NK-92 treated with Interleukin-12 subunit alpha and Interleukin-12 subunit beta, amount 100 ng/mL, for 24 hours (cell line): ENCODE results near the gene CLCNKA.

Experiments
- DNase-seq: peaks from one replicate; lab custom pipeline; 2025; lab: John Stamatoyannopoulos, UW

Gene CLCNKA

DNA sequence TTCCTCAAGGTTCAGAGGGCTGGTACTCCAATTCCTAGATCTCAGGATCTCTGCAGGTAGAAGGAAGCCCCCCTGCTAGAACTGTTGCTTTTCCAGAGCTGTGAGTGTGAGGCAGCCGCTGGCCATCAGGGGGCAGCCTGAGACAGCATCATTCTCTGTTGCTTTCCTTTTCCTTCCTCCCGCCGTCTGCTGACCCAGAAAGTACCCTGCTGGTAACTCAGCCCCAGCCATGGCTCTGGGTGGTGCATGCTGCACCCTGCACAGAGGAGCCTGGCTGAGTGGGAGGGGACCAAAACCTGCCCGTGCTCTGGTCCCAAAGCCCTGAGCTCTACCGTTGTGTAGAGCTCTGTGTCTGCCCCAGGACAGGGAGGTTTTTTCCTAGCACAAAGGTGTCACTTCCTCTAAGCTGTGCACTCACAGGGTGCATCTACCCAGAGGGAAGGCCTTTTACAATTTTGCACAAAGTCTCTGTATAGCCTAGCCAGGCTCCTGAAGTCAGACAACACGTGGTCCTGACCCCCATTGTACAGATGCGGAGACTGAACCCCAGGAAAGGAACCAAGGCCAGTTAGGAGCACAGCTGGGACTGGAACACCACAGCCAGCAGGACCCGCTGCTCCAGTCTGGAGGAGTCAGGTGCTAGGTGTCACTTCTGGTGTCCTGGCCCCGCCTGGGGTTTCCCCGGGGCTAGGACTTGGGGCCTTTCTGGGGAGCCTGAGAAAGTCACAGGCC lies 57.3 kb downstream of the CLCNKA start:
- DNase-seq = peak; percentile 72

DNA sequence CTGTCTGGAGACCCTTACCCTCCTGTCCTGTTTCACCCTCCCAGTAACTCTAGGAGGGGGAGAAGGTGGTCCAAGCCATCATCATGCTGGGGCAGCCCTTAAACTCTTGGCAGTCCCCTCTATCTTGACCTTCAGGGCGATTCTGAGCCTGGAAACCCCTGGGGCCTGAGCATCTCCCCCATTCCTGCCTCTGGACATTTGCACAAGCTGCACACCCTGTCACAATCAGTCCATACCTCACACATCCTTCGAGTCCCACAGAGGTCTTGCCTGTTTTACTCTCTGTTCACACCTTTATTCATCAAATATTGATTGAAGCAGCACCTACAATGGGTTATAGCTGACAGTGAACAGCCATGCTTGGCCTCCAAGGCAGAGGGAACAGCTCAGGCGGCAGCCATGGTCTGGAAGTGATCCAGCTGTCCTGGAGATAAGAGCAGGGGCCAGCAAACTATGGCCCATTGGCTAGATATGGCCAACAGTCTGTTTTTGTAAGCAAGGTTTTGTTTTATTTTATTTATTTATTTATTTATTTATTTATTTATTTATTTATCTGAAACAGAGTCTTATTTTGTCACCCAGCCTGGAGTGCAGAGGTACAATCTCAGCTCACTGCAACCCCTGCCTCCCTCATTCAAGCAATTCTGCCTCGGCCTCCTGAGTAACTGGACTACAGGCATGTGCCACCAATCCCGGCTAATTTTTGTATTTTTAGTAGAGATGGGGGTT lies 58.8 kb downstream of the CLCNKA start:
- DNase-seq = no peak

DNA sequence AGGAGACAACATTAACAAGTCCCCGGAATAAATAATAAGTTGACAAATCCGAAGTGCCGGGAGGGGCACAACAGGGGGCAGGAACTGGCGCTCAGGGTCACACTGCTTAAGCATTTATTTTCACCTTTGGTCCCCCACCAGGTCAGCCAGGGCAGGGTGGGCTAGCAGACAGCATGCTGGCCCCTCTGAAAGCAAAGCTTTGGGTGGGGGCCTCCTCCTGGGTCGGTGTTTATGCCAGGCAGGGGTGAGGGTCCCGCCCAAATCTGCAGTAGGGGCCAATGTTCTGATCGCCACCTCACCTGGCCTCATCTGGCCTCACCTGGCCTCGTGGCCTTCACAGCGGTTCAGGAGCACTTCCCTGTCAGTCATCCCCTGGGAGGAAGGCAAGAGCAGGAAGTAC lies 59.8 kb downstream of the CLCNKA start:
- DNase-seq = no peak

DNA sequence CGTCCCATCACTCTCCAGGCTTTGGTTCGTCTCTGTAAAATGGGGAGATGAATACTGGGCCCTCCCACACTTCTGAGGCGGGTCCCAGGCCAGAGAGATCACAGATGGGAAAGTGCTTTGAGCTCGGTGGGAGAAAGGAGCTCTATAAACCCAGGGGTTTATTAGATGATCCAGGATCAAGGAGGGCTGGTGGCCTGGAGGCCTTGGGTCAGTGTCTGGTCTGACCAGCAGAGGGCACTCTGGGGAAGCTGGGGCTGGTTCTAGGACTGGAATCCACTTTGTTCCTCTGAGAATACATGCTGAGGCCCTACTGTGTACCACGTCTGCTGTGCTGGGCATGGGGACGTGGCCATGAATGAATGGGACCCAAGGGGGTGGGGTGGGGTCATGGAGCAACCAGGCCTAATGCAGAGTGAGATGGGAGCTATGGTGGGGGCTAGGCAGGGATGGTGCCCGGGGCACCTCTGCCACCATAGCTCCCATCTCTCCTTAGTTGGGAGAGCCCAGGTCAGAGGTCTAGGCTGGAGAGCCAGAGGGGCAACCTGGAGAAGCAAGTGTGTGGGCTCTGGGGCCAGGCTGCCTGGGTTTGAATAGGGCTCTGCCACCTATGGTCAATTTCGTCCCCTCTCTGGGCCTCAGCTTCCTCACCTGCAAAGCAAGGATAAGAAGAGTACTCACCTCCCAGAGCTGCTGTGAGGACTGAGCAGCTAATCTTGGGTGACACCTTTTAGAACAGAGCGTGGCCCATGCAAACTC lies 60.6 kb downstream of the CLCNKA start:
- DNase-seq = peak; percentile 31

- no peak for DNase-seq
Measured at GRCh38 chr1:16083486-16083885, 61.6 kb downstream of the CLCNKA start.
